PFSK-1 (cell line): ENCODE data around the gene ATF6.

Experiments used
- FOXP2 ChIP-seq: optimal IDR thresholded peaks from 2 replicates; pipeline ENCODE3; 2011; ENCODE audit warnings: borderline replicate concordance, control low read depth, inconsistent platforms; ENCODE audit not compliant: insufficient read depth; ENCODE audit errors: extremely low read length, extremely low read depth
- POLR2AphosphoS5 ChIP-seq: IDR thresholded peaks from 2 replicates; pipeline ENCODE4 v1.6.1; 2012; ENCODE audit warnings: low read depth, mild to moderate bottlenecking, control low read depth, low read length, moderate library complexity
- REST ChIP-seq, 2 experiments: IDR thresholded peaks; 2 replicates each; pipeline versions ENCODE4 v1.6.1 to v1.8.0; 2011 to 2012; ENCODE audit warnings: low read depth in 2 of 2, low read length in 2 of 2, control low read depth in 1 of 2, inconsistent platforms in 1 of 2, mild to moderate bottlenecking in 1 of 2, moderate library complexity in 1 of 2; ENCODE audit not compliant: insufficient read depth in 1 of 2
- SIN3A ChIP-seq: IDR thresholded peaks from 2 replicates; pipeline ENCODE4 v1.6.1; 2012; ENCODE audit warnings: mild to moderate bottlenecking, low read length, moderate library complexity, borderline replicate concordance; ENCODE audit not compliant: insufficient read depth
- TAF1 ChIP-seq: IDR thresholded peaks from 2 replicates; pipeline ENCODE4 v1.6.1; 2012; ENCODE audit warnings: low read length, control low read depth, borderline replicate concordance; ENCODE audit not compliant: insufficient read depth

The ATF6 gene

GRCh38 chr1:161908264-161908663 lies 142.1 kb downstream of the ATF6 start:
- TF ChIP-seq TAF1 (no peak), FOXP2 (no peak), REST (IDR thresholded peaks at IDR 0.05; ENCODE audit: insufficient read depth in 1 of 2, low read depth in 2 of 2, low read length in 2 of 2) (no peak), SIN3A (no peak), POLR2AphosphoS5 (no peak)

GRCh38 chr1:161910604-161911003 lies 144.5 kb downstream of the ATF6 start:
- TF ChIP-seq POLR2AphosphoS5: no peak
- TF ChIP-seq TAF1: no peak
- no peak for TF ChIP-seq REST (IDR thresholded peaks at IDR 0.05; ENCODE audit: insufficient read depth in 1 of 2, low read depth in 2 of 2, low read length in 2 of 2)
- no peak for TF ChIP-seq SIN3A
- no peak for TF ChIP-seq FOXP2

GRCh38 chr1:161913482-161914140 lies 147.5 kb downstream of the ATF6 start:
- TF ChIP-seq TAF1 (no peak), SIN3A (no peak)

GRCh38 chr1:161914595-161914994 lies 148.5 kb downstream of the ATF6 start:
- TF ChIP-seq SIN3A (no peak), REST (IDR thresholded peaks at IDR 0.05; ENCODE audit: insufficient read depth in 1 of 2, low read depth in 2 of 2, low read length in 2 of 2) (no peak), FOXP2 (no peak), POLR2AphosphoS5 (no peak), TAF1 (no peak)

- TF ChIP-seq REST (IDR thresholded peaks at IDR 0.05; ENCODE audit: insufficient read depth in 1 of 2, low read depth in 2 of 2, low read length in 2 of 2) (no peak), POLR2AphosphoS5 (no peak), SIN3A (no peak), FOXP2 (no peak), TAF1 (no peak)
These were observed 149.0 kb downstream of the ATF6 start for GRCh38 chr1:161915051-161915503.
